HEK293 (cell line): ENCODE measurements around the gene MIA2.

Source experiments
- SCRT2 ChIP-seq: fragments of 450-650 bp; formaldehyde crosslinking; IDR thresholded peaks from 2 replicates; pipeline ENCODE4 v1.5.1; 2016; ENCODE audit warnings: missing biosample characterization, missing genetic modification characterization
- YY1 ChIP-seq: fragments of 450-650 bp; formaldehyde crosslinking; IDR thresholded peaks from 2 replicates; pipeline ENCODE4 v1.5.1; 2018; ENCODE audit warnings: missing biosample characterization, missing genetic modification characterization
- ZBTB1 ChIP-seq: fragments of 450-650 bp; formaldehyde crosslinking; IDR thresholded peaks from 2 replicates; pipeline ENCODE4 v1.5.1; 2016; ENCODE audit warnings: missing biosample characterization, missing genetic modification characterization
- ZNF138 ChIP-seq: fragments of 450-650 bp; formaldehyde crosslinking; IDR thresholded peaks from 2 replicates; pipeline ENCODE4 v1.5.1; 2016; ENCODE audit warnings: missing biosample characterization, missing genetic modification characterization, borderline replicate concordance
- ZNF184 ChIP-seq: fragments of 450-650 bp; IDR thresholded peaks from 2 replicates; pipeline ENCODE4 v1.5.1; 2018; ENCODE audit warnings: missing biosample characterization, mild to moderate bottlenecking, missing genetic modification characterization
- ZNF221 ChIP-seq: fragments of 450-650 bp; formaldehyde crosslinking; IDR thresholded peaks from 2 replicates; pipeline ENCODE4 v1.5.1; 2017; ENCODE audit warnings: missing biosample characterization, missing genetic modification characterization, borderline replicate concordance
- ZNF513 ChIP-seq: fragments of 450-650 bp; IDR thresholded peaks from 2 replicates; pipeline ENCODE4 v1.5.1; 2018; ENCODE audit warnings: missing biosample characterization, missing genetic modification characterization
- ZNF580 ChIP-seq: fragments of 450-650 bp; formaldehyde crosslinking; IDR thresholded peaks from 2 replicates; pipeline ENCODE4 v1.5.1; 2016; ENCODE audit warnings: missing biosample characterization, missing genetic modification characterization
- ZNF629 ChIP-seq: fragments of 450-650 bp; formaldehyde crosslinking; IDR thresholded peaks from 2 replicates; pipeline ENCODE4 v1.5.1; 2017; ENCODE audit warnings: missing biosample characterization, missing genetic modification characterization
- TF ChIP-seq, protein P1 (sequence below): fragments of 450-650 bp; formaldehyde crosslinking; IDR thresholded peaks from 2 replicates; pipeline ENCODE4 v1.5.1; 2016; ENCODE audit warnings: missing biosample characterization, missing genetic modification characterization
- TF ChIP-seq, protein P2 (sequence below): fragments of 450-650 bp; formaldehyde crosslinking; conservative IDR thresholded peaks from 2 replicates; pipeline ENCODE4 v1.5.1; 2016; ENCODE audit warnings: low read depth, missing biosample characterization, missing genetic modification characterization

DNA sequence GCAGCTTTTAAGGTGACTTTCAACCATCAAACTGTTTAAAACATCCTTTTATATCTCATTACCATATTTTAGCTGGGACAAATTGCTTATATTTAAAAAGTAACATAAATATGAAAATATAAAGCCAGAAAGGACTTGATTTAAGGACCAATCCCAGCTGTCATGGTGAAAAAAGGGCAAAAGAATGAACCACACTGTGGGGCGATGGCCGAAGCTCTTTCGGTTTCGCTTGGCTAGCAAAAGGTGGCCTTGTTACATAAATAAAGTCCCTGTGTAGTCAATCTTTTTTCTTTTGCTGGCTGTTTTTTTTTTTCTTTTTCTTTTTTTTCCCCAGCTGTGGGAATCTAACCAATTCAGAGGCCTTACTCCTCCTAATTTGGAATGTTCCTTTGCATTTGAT lies 147.7 kb downstream of the MIA2 start:
- TF ChIP-seq, protein P1, sequence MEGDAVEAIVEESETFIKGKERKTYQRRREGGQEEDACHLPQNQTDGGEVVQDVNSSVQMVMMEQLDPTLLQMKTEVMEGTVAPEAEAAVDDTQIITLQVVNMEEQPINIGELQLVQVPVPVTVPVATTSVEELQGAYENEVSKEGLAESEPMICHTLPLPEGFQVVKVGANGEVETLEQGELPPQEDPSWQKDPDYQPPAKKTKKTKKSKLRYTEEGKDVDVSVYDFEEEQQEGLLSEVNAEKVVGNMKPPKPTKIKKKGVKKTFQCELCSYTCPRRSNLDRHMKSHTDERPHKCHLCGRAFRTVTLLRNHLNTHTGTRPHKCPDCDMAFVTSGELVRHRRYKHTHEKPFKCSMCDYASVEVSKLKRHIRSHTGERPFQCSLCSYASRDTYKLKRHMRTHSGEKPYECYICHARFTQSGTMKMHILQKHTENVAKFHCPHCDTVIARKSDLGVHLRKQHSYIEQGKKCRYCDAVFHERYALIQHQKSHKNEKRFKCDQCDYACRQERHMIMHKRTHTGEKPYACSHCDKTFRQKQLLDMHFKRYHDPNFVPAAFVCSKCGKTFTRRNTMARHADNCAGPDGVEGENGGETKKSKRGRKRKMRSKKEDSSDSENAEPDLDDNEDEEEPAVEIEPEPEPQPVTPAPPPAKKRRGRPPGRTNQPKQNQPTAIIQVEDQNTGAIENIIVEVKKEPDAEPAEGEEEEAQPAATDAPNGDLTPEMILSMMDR (tag by site-specific recombination): no peak
- TF ChIP-seq ZNF513 (tag by site-specific recombination) (no peak), ZNF629 (no peak), SCRT2 (no peak), ZBTB1 (tag by site-specific recombination) (no peak), ZNF138 (tag by site-specific recombination) (no peak), ZNF221 (no peak), ZNF184 (tag by site-specific recombination) (no peak), YY1 (tag by site-specific recombination) (no peak), ZNF580 (tag by site-specific recombination) (no peak)
- TF ChIP-seq, protein P2, sequence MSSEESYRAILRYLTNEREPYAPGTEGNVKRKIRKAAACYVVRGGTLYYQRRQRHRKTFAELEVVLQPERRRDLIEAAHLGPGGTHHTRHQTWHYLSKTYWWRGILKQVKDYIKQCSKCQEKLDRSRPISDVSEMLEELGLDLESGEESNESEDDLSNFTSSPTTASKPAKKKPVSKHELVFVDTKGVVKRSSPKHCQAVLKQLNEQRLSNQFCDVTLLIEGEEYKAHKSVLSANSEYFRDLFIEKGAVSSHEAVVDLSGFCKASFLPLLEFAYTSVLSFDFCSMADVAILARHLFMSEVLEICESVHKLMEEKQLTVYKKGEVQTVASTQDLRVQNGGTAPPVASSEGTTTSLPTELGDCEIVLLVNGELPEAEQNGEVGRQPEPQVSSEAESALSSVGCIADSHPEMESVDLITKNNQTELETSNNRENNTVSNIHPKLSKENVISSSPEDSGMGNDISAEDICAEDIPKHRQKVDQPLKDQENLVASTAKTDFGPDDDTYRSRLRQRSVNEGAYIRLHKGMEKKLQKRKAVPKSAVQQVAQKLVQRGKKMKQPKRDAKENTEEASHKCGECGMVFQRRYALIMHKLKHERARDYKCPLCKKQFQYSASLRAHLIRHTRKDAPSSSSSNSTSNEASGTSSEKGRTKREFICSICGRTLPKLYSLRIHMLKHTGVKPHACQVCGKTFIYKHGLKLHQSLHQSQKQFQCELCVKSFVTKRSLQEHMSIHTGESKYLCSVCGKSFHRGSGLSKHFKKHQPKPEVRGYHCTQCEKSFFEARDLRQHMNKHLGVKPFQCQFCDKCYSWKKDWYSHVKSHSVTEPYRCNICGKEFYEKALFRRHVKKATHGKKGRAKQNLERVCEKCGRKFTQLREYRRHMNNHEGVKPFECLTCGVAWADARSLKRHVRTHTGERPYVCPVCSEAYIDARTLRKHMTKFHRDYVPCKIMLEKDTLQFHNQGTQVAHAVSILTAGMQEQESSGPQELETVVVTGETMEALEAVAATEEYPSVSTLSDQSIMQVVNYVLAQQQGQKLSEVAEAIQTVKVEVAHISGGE (tag by site-specific recombination): no peak
